ENCODE measurements around the gene CAPN6. TPM values are rescaled to one million over a fixed set of nuclear protein-coding genes. Genes with fewer than 3 reads are reported as not detected.

Gene CAPN6
- total RNA-seq, 3 donors from 2014 or later (not counting 1 experiment from before 2014, with no cell fraction given) = not detected

DNA sequence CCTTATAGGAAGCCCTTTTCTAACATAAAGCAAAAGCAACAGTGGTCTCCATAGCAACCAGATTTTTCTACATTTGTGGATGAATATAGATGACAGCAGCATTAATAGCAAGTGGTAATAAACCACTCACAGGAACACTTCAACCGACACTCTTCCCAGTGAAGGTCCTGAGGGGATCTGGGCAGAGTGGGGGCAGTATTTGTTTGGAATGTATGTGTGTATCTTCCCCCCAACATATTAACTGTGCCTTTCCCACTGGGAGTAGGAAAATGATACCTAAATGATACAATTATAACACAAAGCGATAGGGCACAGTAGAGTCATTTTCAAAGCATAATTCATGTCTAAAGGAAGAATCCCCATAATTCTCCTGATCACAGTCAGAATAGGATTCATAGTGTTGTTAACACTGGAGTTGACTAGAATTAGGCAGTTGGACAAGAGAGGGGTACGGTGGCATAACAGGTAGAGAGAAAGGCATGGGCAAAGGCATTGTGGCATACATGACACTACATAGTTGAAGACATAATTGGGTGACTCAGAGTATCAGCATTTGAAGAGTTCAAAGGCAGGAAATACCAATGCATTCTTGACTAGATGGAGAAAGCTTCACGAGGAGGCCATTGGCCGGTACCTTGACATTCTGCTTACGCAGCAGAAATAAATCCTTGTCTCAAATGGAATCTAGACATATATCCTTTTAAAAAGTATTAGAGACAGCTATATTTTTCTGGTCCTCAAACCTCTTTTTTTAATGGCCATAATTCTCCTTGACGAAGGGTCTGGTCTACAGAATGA, 15.2 kb downstream of the CAPN6 start:
- peaks cover 0 to 17% of the 10 kb centered on the region in 2 donors for H3K27me3 Mint-ChIP-seq (ENCODE audit: low read depth in 2 of 2)
- H3K27ac ChIP-seq (ENCODE audit: low read length) = no peak overlapping the region
- H3K36me3 ChIP-seq (ENCODE audit: control insufficient read depth, insufficient read depth, low read length) = no peaks in the 10 kb centered on the region
- no peak for DNase-seq
- intact Hi-C loops (cut with micrococcal nuclease) = no loop called here
- no peaks in the 10 kb centered on the region for H3K4me1 ChIP-seq (ENCODE audit: control insufficient read depth, insufficient read depth, low read length)
- 74% methylated on average over 2 of the region's 7 CpGs for WGBS (ENCODE audit: insufficient coverage)
- H3K4me1 Mint-ChIP-seq = no peaks in the 10 kb centered on the region
- no peak for ATAC-seq
- no peaks in the 10 kb centered on the region for H3K36me3 Mint-ChIP-seq
- H3K4me3 Mint-ChIP-seq = no peak overlapping the region
- H3K9me3 Mint-ChIP-seq = peaks cover 0 to 2% of the 10 kb centered on the region in 2 donors
- no peak overlapping the region for H3K27ac Mint-ChIP-seq
- TF ChIP-seq, protein P1, sequence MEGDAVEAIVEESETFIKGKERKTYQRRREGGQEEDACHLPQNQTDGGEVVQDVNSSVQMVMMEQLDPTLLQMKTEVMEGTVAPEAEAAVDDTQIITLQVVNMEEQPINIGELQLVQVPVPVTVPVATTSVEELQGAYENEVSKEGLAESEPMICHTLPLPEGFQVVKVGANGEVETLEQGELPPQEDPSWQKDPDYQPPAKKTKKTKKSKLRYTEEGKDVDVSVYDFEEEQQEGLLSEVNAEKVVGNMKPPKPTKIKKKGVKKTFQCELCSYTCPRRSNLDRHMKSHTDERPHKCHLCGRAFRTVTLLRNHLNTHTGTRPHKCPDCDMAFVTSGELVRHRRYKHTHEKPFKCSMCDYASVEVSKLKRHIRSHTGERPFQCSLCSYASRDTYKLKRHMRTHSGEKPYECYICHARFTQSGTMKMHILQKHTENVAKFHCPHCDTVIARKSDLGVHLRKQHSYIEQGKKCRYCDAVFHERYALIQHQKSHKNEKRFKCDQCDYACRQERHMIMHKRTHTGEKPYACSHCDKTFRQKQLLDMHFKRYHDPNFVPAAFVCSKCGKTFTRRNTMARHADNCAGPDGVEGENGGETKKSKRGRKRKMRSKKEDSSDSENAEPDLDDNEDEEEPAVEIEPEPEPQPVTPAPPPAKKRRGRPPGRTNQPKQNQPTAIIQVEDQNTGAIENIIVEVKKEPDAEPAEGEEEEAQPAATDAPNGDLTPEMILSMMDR (IDR thresholded peaks at IDR 0.05) = no peak
- no peaks in the 10 kb centered on the region for H3K9me3 ChIP-seq (ENCODE audit: control insufficient read depth, insufficient read depth, low read length)
- H3K27me3 ChIP-seq (ENCODE audit: control insufficient read depth, insufficient read depth, low read length) = no peaks in the 10 kb centered on the region
- H3K4me3 ChIP-seq (ENCODE audit: low read length) = no peak overlapping the region

DNA sequence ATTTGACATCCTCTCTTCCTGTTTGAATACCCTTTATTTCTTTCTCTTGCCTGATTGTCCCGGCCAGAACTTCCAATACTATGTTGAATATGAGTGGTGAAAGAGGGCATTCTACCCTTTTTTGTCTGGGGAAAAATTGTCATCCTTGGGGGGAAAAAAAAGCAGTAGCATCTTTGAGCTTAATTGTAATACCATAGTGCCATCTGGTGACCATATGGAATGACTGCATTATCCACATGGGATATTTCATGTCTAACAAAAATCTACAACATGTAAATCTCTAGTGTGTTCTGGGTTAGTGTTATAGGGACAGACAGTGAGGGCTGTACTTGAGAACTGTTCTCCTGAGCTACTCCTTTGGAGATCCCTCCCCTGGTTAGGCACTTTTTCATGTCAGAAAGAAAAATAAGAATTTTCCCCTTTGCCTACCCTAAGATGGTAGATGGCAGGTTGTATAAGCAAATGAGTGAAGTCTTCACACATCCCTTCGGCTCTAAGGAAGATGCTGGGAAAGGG, 26.0 kb downstream of the CAPN6 start:
- ATAC-seq = no peak
- TF ChIP-seq, protein P1 (IDR thresholded peaks at IDR 0.05) = no peak
- Histone ChIP-seq H3K27me3 (ENCODE audit: control insufficient read depth, insufficient read depth, low read length) (no peaks in the 10 kb centered on the region), H3K27ac (ENCODE audit: low read length) (no peak overlapping the region), H3K4me3 (ENCODE audit: low read length) (no peak overlapping the region), H3K4me1 (ENCODE audit: control insufficient read depth, insufficient read depth, low read length) (no peaks in the 10 kb centered on the region), H3K9me3 (ENCODE audit: control insufficient read depth, insufficient read depth, low read length) (no peaks in the 10 kb centered on the region), H3K36me3 (ENCODE audit: control insufficient read depth, insufficient read depth, low read length) (no peaks in the 10 kb centered on the region)
- H3K4me3 Mint-ChIP-seq = no peak overlapping the region
- H3K9me3 Mint-ChIP-seq = no peaks in the 10 kb centered on the region
- H3K4me1 Mint-ChIP-seq = no peaks in the 10 kb centered on the region
- WGBS (ENCODE audit: insufficient coverage) = no CpG with 5 or more reads among the region's 2 CpGs
- peaks cover 0 to 13% of the 10 kb centered on the region in 2 donors for H3K27me3 Mint-ChIP-seq (ENCODE audit: low read depth in 2 of 2)
- intact Hi-C loops (cut with micrococcal nuclease) = no loop called here
- H3K36me3 Mint-ChIP-seq = no peaks in the 10 kb centered on the region
- no peak overlapping the region for H3K27ac Mint-ChIP-seq
- peak in 1 of 2 donors; percentile 14 for DNase-seq

DNA sequence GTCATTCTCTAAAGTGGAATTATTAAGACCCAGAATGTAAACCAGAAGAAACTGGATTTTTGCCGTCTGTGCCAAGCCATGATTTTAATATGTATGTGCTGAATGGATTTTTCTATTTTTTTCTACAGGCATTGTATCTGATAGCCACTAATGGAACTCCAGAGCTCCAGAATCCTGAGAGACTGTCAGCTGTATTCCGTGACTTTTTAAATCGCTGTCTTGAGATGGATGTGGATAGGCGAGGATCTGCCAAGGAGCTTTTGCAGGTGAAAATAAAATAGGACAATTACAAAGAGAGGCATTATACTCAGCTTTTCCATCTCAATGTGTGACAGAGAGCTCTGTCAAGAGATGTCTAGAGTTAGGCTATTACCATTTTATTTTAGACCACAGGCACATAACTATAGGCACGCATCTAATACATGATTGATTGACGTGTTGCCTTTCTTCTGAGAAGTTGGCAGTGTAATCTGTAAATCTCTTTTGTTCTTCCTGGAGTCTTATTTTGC, 53.9 kb downstream of the CAPN6 start:
- Histone ChIP-seq H3K9me3 (ENCODE audit: control insufficient read depth, insufficient read depth, low read length) (no peaks in the 10 kb centered on the region), H3K27ac (ENCODE audit: low read length) (no peak overlapping the region), H3K4me1 (ENCODE audit: control insufficient read depth, insufficient read depth, low read length) (no peaks in the 10 kb centered on the region), H3K4me3 (ENCODE audit: low read length) (no peak overlapping the region), H3K27me3 (ENCODE audit: control insufficient read depth, insufficient read depth, low read length) (no peaks in the 10 kb centered on the region), H3K36me3 (ENCODE audit: control insufficient read depth, insufficient read depth, low read length) (no peaks in the 10 kb centered on the region)
- H3K36me3 Mint-ChIP-seq = no peaks in the 10 kb centered on the region
- H3K27ac Mint-ChIP-seq = no peak overlapping the region
- H3K27me3 Mint-ChIP-seq (ENCODE audit: low read depth in 2 of 2) = peaks cover 0 to 6% of the 10 kb centered on the region in 2 donors
- DNase-seq (no peak), ATAC-seq (no peak)
- 92% methylated on average over 2 of the region's 6 CpGs for WGBS (ENCODE audit: insufficient coverage)
- TF ChIP-seq, protein P1 (IDR thresholded peaks at IDR 0.05) = no peak
- H3K9me3 Mint-ChIP-seq = no peaks in the 10 kb centered on the region
- H3K4me1 Mint-ChIP-seq = no peaks in the 10 kb centered on the region
- intact Hi-C loops (cut with micrococcal nuclease) = no loop called here
- H3K4me3 Mint-ChIP-seq = no peak overlapping the region

All from natural killer cell (primary cell).